Activated naive CD4-positive, alpha-beta T cell treated with anti-CD3 and anti-CD28 coated beads, Interleukin-2, amount 50 U/mL, for 16 hours (primary cell): ENCODE results near the gene WHRN.

ENCODE experiments used
- DNase-seq: peaks from one replicate; pipeline ENCODE4 v3.0.0-alpha.2; 2020

The WHRN gene

DNA sequence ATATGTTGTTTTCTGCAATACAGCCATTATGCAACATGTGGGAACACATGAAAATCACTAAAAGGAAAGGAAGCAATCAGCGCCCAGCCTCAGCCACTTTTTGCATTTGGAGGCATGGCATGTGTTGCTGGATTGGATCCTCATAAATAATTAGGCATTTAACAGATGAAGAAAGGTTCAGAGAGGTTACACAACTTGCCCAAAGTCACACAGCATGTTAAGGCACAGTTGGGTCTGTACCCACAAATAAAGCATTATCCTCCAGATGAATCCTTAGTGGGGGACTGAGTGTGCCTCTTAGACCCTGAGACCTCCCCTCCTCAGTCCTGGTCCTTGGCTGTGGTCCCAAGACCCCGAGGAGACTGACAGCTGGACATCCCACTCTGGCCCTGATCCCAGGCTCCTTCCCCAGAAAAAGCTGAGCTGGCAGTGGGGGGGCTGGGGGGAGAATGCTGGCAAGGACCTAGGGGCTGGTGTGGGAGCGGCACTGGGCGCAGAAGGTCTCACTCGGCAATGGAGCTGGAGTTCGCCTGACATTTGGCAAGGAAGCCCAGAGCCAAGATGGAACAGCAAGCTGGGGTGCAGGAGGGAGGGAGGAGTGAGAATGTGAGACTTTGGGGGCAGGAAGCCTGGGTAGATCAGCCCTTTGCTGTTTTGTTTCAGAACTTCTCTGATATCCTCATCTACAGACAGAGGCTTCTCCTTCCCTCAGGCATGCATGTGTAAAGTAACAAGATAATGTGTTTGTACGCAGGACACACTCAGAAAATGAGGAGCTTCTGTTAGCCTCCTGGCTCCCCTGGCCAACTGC, 110.5 kb downstream of the WHRN start:
- DNase-seq = no peak

DNA sequence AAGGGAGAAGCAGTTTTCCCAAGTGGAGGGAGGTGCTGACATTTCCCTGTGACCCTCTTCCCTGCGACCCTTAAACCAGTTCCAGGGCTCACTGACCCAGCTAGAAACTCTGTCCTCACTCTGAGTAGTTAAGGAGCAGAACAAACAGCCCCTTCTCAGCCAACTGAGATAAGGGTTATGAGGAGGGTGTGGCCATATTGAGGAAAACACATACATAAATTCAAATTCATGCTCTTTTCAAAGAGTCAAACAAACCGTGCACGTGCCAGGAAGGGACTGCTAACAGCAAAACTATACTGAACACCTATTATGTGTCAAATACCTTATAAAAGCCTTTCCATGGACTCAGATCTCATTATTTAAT, 112.5 kb downstream of the WHRN start:
- DNase-seq = no peak

DNA sequence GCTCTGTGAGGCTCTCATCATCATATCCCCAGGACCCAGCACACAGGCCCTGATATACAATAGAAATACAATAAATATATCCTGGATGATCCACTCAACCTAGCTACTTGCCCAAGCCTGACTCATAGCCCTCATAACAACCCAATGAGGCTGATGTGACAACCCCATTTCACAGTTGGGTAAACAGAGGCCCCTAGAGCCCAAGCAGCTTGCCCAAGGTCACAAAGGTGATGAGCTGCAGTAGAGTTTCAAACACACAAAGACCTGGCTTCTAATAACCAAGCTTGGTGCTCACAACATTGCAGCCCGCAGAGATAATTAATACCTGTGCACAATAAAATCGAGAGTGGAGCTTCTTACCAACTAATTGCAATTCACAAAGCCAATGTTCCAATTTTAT, 114.3 kb downstream of the WHRN start:
- DNase-seq = no peak

DNA sequence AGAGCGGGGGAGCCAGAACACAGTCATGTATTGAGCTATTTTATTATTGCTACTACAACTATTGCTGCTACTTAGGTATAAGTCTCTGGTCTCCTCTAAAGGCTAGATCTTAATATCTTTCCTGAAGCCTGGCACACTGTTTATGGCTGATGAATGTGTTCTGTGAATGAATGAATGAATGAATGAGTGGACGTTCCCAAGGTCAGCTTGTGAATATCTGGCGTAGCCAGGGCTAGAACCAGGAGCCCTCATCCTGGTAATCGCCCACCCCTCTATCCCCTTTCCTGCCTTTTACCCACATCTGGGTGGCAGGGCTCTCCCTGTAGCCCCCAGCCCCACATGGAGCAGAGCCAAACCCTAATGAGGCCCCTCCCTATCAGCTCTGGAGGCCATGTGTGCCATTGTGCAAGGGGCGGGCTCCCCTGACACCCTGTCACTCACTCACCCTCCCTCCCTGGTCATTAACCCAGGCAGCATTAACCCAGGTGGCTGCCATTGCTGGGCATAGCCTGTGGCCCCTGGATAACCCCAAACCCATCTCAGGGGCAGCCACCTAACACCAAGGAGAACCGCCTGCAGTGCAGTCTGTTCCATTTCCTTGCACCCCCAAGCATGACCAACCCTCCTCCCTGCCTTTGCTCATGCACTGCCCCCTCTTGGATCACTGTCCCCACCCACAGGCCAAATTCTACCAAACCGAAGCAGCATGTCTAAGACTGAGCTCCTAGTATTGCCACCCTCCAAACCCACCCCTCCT, 115.5 kb downstream of the WHRN start:
- DNase-seq = no peak

- no peak for DNase-seq
Observed at GRCh38 chr9:114388764-114389375, 116.4 kb downstream of the WHRN start.

DNA sequence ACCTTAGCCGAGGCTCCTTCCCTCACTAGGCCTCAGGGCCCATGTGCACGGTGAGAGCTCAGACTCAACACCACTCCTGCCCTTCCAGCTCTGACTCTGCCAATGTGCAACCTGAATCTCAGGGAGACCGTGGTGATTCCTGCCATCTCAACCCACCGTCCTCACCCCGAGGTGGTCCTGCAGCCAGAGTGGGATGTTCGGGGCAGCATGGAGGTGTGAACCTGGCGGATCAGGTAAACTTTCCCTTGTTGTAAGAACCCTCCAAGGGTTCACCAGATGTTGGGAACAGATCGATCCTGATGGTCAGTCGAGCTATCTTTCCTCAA, 117.0 kb downstream of the WHRN start:
- no peak for DNase-seq

- peak; percentile 84 for DNase-seq
Observed at GRCh38 chr9:114387680-114388356, 117.5 kb downstream of the WHRN start, which contains the start of gene AKNA. TSS of gene AKNA (minus strand) at chr9:114387982. CDS start at chr9:114381333, 6,649 bp downstream.

DNA sequence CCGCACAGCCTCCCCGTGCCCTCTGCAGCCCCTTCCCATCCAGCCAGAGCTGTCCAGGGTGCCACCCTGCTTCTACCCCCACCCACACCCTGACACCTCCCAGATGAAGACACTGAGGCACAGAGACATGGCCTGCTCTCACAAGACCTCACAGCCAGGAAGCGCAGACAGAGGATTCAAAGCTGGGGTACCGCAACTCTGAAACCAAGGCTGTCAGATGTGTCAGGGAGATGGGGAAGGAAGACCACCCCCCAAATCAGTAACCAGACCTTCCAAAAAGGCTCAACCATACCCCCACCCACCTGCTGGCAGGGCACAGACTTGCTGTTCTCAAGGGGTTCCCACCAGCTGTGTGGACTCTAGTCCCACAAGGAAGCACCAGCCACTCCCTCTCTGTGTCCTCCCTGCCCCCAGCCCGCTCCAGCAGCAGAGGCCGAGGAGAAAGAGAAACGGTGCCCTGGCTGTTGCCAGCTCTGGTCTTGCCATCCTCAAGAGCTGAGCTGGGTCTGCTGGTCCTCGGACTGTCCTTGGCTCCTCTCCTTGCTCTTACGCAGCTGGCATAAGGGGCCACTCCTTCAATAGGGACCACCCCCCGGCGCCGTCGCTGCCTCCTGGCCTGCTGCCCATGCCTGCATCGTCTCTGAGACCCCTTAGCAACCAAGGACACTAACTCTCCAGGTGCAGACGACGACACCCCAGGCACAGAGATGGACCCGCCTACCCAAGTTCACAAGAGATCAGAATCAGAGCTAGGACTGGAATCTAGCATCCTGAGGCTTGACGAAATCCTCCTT, 118.2 kb downstream of the WHRN start:
- no peak for DNase-seq

- DNase-seq = no peak
Observed at GRCh38 chr9:114386361-114386885, 118.8 kb downstream of the WHRN start.

DNA sequence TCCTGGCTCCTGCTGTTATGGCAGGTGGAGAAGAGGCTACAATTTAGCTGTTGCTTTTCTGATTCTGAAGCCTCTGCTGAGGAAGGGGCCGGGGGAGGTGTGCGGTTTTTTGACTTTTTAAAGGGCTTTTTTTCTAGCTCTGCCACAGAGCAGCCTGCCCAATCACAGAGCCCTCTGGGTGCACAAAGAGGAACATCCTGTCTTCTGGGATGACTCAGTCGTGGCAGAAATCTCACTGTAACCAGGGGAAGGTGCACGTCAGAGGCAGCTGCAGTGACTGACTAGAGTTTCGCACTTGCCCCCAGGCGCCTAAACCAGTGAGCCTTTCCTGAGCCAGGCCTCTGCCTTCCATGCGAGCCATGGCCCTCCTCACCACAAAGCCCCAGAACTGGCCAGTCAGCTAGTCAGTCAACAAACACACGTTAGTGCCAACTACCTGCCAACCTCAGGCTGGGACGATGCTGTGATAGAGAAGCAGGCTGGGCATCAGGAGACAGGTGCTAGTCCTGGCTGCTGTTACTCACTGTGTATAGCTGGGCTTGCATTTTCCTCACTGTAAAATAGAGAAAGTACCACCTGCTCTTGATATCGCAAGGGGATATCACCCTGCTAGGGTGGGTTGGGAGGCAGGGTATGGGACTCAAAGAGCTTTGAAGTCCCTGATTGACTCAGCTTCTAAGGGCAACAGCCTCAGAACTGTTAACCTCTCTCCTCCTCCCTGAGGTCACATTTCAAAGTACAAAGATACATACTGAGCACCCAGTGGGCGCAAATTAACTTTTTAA, 119.7 kb downstream of the WHRN start:
- peak; percentile 87 for DNase-seq

DNA sequence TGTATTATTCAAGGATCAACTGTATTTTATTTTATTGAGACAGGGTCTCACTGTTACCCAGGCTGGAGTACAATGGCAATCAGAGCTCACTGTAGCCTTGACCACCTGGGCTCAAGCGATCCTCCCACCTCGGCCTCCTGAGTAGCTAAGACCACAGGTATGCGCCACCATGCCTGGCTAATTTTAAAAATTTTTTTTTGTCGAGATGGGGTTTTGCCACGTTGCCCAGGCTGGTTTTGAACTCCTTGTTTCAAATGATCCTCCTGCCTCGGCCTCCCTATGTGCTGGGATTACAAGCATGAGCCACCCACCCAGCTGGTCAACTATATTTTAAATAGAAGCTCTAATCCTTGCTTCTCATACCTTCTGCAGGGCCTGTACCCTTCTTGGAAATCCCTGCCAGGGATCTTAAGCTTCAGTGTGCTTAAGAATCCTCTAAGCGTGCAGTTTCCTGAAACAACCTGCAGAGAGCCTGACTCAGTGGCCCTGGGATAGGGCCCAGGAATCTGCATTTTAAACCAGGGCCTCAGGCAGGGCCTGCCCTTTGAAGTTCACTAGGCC, 120.4 kb downstream of the WHRN start:
- no peak for DNase-seq

GRCh38 chr9:114384341-114384740, 120.9 kb downstream of the WHRN start:
- no peak for DNase-seq

DNA sequence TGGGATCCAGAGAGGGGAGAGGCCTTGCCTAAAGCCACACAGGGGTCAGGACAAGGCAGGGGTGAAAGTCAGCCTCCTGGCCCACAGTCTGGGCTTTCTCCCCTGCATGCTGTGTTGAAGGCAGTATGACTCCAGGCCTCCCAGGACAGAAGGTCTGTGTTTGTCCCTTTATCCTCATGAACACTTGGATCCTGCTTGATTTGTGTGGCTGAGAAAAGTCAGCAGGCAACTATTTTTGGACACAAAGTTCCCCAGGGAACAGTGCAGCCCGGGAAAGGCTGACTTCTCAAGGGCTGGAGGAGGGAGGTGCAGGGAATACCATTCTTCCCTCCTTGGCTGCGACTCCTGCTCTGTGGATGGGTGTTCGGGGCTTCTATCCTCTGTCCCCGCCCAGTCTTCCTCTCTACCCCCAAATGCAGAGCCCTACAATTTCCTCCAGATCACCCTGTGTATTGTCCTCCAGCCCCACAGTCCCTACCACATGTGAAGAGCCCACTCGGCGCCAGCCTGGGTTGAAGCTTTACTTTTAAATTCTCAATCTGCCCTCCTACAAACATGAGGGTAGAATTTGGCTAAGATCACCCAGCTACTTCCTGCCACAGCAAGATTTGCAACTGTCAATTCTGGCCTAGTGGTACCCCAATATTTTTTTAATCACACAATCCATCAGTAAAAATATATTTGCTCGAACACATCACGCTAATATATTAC, 121.6 kb downstream of the WHRN start:
- no peak for DNase-seq

DNA sequence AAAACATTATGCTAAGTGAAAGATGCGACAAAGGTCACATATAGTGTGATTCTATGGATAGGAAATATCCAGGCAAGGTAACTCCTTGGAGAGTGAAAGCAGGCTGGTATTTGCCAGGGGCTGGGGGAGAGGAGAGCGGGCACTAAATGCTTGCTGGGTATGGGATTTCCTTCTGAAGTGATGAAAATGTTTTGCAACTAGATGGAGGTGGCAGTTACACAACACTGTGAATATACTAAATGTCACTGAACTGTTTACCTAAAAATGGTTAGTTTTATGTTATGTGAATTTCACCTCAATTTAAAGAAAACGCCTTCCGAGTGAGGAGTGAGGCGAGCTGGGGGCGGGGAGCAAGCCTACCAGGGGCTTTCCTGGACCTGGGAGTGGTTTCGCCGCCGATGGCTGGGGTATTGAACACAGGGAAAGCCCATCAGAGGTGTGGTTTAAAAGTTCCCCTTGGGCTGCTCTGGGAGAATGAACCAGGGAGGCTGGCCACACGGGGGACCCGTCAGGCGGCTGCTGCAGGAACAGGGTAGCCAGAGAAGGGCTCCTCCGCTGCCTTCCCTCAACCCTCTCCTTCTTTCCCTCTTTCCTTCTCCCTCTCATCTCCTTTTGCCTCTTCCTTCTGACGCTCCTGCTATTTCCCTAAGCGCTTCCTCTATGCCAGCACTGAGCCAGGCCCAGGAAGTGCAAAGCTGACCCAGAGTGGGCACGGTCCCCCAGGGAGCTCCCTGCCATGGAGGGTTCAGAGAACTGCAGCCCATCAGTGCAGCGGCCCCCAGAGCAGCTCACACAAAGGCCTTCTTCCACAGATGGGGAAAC, 122.4 kb downstream of the WHRN start:
- peak; percentile 72 for DNase-seq

DNA sequence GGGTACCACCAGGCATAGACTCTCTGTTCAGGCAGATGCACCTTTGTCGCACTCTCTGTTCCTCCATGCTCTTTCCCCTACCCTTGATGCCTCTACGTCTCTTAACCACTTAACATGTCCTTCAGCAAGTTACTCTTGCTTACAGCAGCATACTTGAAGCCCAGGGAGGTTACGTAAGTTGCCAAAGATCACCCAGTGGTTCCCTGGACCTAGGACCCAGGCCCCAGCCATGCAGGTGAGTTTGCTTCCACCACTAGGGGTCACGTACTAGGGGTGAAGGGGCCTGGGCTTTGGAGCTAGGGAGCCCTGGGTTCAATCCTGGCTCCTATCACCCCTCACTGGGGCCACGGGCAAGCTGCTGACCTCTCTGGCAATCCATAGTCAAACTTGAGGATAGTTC, 126.4 kb downstream of the WHRN start:
- DNase-seq = no peak

DNA sequence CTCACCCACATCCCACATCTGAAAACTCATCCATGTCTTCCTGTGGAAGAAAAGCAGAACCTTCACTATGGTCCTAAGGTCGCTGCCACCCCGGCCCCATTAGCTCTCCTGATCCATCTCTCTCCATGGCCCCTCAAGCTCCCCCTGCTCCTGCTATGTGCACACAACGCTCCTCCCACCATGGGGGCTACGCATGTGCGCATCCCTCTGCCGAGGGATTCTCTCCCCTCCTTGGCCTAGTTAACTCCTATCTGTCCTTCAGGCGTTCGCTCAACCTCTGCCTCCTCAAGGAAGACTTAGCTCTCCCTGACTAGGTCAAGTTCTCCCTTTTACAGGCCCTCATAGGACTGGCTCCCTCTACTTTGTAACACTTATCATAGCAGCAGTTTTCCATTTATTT, 127.3 kb downstream of the WHRN start:
- DNase-seq = no peak

DNA sequence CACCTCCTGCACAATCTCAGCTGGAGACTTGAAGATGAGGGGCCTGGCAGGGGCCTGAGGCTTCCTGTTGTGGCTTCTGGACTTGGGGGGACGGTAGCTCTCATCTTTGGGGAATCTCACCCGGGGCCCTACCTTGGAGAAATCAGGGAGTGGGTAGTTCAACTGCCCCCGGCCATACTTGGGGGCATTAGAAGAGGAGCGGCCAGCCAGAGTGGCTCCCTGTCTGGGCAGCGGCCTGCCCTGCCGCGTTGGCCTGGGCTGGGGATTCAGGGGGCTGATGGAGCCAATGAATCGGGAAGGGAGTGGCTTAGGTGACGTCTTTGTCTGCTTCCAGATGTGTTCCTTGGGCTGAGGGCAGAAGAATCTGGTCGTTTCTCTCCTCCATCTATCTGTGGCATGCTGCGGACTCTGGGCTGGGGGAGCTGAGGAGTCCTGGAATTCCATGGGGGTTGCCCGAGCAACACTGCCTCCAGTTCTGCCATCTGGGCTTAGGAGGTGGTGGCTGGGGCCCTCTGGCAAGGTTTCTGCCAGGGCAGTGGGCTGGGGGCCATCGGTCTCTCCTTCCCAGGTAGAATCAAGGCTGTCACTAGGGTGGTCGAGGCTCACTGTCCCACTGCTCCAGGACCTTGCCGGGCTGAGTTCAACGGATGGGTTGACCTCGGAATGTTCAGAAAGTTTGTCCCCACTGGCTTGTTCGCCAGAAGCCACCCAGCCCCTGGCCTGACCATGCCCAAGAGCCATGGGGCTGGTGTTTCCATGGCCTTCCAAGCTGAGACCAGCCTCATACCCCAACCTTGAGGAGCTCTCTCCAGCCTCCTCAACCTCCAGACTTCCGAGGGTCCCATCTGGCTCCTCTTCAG, 128.5 kb downstream of the WHRN start:
- DNase-seq = no peak

GRCh38 chr9:114375386-114376175, 129.7 kb downstream of the WHRN start:
- DNase-seq = no peak
